K562 (cell line): ENCODE measurements around the gene ZAP70. TPM values are rescaled to one million over a fixed set of nuclear protein-coding genes. Genes with fewer than 3 reads are reported as not detected.

Experiments used
- ATAC-seq: fragments of 200-7000 bp; cut with Tn5 transposase; 3 replicates; pipeline ENCODE4 v1.9.1; 2020; ENCODE audit warnings: moderate library complexity
- BruUV-seq: library from RNA; stranded (reverse); fragments of 400-500 nt; replicated peaks from 2 replicates; lab custom pipeline; 2021; lab: Mats Ljungman, UMichigan
- CTCF ChIA-PET: fragments of 300-600 bp; formaldehyde crosslinking; extraction: SDS; loops from one replicate; lab custom pipeline; 2021; ENCODE audit warnings: low intra/inter-chr PET ratio; lab: Yijun Ruan, JAX
- POLR2A ChIA-PET: fragments of 300-600, 350-650 bp; sonication (Branson Sonifier 250); formaldehyde crosslinking; extraction: SDS; loops from one replicate; lab custom pipeline; 2021; ENCODE audit warnings: antibody characterized with exemption, inconsistent platforms; lab: Yijun Ruan, JAX
- DNase-seq, 4 experiments: peaks; one replicate each; pipeline versions ENCODE4 v3.0.0 to v3.0.0-alpha.2; 2011 to 2018; ENCODE audit warnings: low spot score in 3 of 4, mixed read lengths in 3 of 4; ENCODE audit errors: extremely low read depth in 1 of 4
- FAIRE-seq: peaks from 2 replicates; lab custom pipeline; 2011; peaks lifted over from hg19 to GRCh38; lab: Jason Lieb, UNC
- H2AFZ ChIP-seq: 2 replicates; pipeline ENCODE4 v1.6.0; 2011; ENCODE audit warnings: low read depth, low read length, control low read depth, inconsistent platforms
- H3K27ac ChIP-seq: fragments of 200-600 bp; 3 replicates; pipeline ENCODE4 v1.8.0; 2011; ENCODE audit warnings: low read depth, mild to moderate bottlenecking, control low read depth, inconsistent platforms, low read length, moderate library complexity, mixed read lengths; ENCODE audit errors: extremely low read depth
- H3K27me3 ChIP-seq, 2 experiments: fragments of 300-600 bp in 1 of 2; 2 replicates in 1 of 2; 3 replicates in 1 of 2; pipeline versions ENCODE4 v1.6.0 to v1.8.0; 2011; ENCODE audit warnings: inconsistent platforms in 2 of 2, low read length in 2 of 2, mild to moderate bottlenecking in 1 of 2, mixed read lengths in 1 of 2, moderate library complexity in 1 of 2; ENCODE audit not compliant: control insufficient read depth in 2 of 2, insufficient read depth in 2 of 2
- H3K36me3 ChIP-seq: fragments of 300-600 bp; 3 replicates; pipeline ENCODE4 v1.8.0; 2011; ENCODE audit warnings: mild to moderate bottlenecking, low read length, inconsistent platforms; ENCODE audit not compliant: control insufficient read depth, insufficient read depth
- H3K4me1 ChIP-seq, 2 experiments: fragments of 200-600 bp in 1 of 2; replicated peaks in 1 of 2; 2 replicates in 1 of 2; 3 replicates in 1 of 2; pipeline versions ENCODE4 v1.5.1 to v1.8.0; 2011; ENCODE audit warnings: inconsistent platforms in 2 of 2, low read length in 2 of 2, mild to moderate bottlenecking in 1 of 2, mixed read lengths in 1 of 2, moderate library complexity in 1 of 2; ENCODE audit not compliant: control insufficient read depth in 2 of 2, insufficient read depth in 2 of 2
- H3K4me2 ChIP-seq: 2 replicates; pipeline ENCODE4 v1.6.1; 2011; ENCODE audit warnings: low read length, control low read depth, inconsistent platforms, mixed read lengths; ENCODE audit not compliant: insufficient read depth
- H3K4me3 ChIP-seq: fragments of 200-600 bp; sonication (generic), shearing (Covaris generic); 2 replicates; pipeline ENCODE4 v1.5.1; 2016; ENCODE audit warnings: control low read depth, inconsistent platforms
- H3K79me2 ChIP-seq: fragments of 200-600 bp; 3 replicates; pipeline ENCODE4 v1.8.0; 2011; ENCODE audit warnings: low read length, inconsistent platforms; ENCODE audit not compliant: control insufficient read depth, insufficient read depth
- H3K9ac ChIP-seq, 2 experiments: 2 replicates each; pipeline versions ENCODE4 v1.6.0 to v1.6.1; 2011; ENCODE audit warnings: low read depth in 2 of 2, low read length in 2 of 2, control low read depth in 1 of 2, inconsistent platforms in 1 of 2, mild to moderate bottlenecking in 1 of 2, mixed read lengths in 1 of 2; ENCODE audit not compliant: insufficient read depth in 1 of 2
- H3K9me1 ChIP-seq: one replicate; pipeline ENCODE4 v1.6.0; 2011; ENCODE audit warnings: inconsistent platforms, mild to moderate bottlenecking, low read length, moderate library complexity; ENCODE audit not compliant: control insufficient read depth, insufficient read depth
- H3K9me3 ChIP-seq: replicated peaks from 2 replicates; pipeline ENCODE4 v1.5.1; 2011; ENCODE audit warnings: low read depth, low read length, inconsistent platforms; ENCODE audit not compliant: control insufficient read depth, insufficient read depth
- H4K20me1 ChIP-seq: replicated peaks from 2 replicates; pipeline ENCODE4 v1.6.1; 2011; ENCODE audit warnings: low read length, inconsistent platforms, mixed read lengths; ENCODE audit not compliant: control insufficient read depth, insufficient read depth
- EHMT2 ChIP-seq: fragments of 450-650 bp; IDR thresholded peaks from 2 replicates; pipeline ENCODE4 v1.6.1; 2018; ENCODE audit warnings: antibody characterized with exemption
- ESRRA ChIP-seq: fragments of 450-650 bp; IDR thresholded peaks from 2 replicates; pipeline ENCODE4 v1.6.1; 2014; ENCODE audit warnings: low read depth, mild to moderate bottlenecking, moderate library complexity, borderline replicate concordance
- HDAC1 ChIP-seq, 2 experiments: fragments of 450-650 bp; IDR thresholded peaks; 2 replicates each; pipeline ENCODE4 v1.6.1; 2016 to 2017; ENCODE audit warnings: inconsistent platforms in 1 of 2, mild to moderate bottlenecking in 1 of 2, moderate library complexity in 1 of 2
- HMGN3 ChIP-seq: IDR thresholded peaks from 2 replicates; pipeline ENCODE4 v1.6.1; 2011; ENCODE audit warnings: borderline replicate concordance, low read depth, mild to moderate bottlenecking, mixed read lengths, low read length; ENCODE audit not compliant: insufficient read length; ENCODE audit errors: extremely low read depth
- MCM7 ChIP-seq, 2 experiments: fragments of 450-650 bp; IDR thresholded peaks; 2 replicates each; pipeline ENCODE4 v1.6.1; 2016 to 2018
- MTF1 ChIP-seq: fragments of 250-450 bp; sonication (Bioruptor Pico); IDR thresholded peaks from 2 replicates; pipeline ENCODE4 v1.9.0; 2021; ENCODE audit warnings: moderate library complexity, mild to moderate bottlenecking, inconsistent platforms, borderline replicate concordance
- RBM25 ChIP-seq: fragments of 200-400 bp; formaldehyde crosslinking; IDR thresholded peaks from 2 replicates; pipeline ENCODE4 v1.6.1; 2018; ENCODE audit warnings: low read length, low read depth, moderate library complexity; ENCODE audit not compliant: severe bottlenecking
- TRIM25 ChIP-seq: fragments of 450-650 bp; IDR thresholded peaks from 2 replicates; pipeline ENCODE4 v1.7.0; 2016; ENCODE audit warnings: borderline replicate concordance
- ZBTB5 ChIP-seq: fragments of 450-650 bp; IDR thresholded peaks from 2 replicates; pipeline ENCODE4 v1.6.1; 2017; ENCODE audit warnings: antibody characterized with exemption
- ZNF143 ChIP-seq: sonication (generic); formaldehyde crosslinking; IDR thresholded peaks from 2 replicates; pipeline ENCODE4 v1.9.0; 2022; ENCODE audit warnings: mild to moderate bottlenecking, missing genetic modification reagents
- ZNF639 ChIP-seq, 2 experiments: fragments of 200-800 bp in 1 of 2; sonication (Bioruptor generic) in 1 of 2; sonication (generic) in 1 of 2; formaldehyde crosslinking in 1 of 2; IDR thresholded peaks in 1 of 2; conservative IDR thresholded peaks in 1 of 2; 2 replicates each; pipeline versions ENCODE4 v1.5.0 to v1.6.1; 2016 to 2020; ENCODE audit warnings: missing compliant biosample characterization in 1 of 2, missing genetic modification characterization in 1 of 2, missing genetic modification reagents in 1 of 2
- ZNF764 ChIP-seq: fragments of 250-450 bp; sonication (Bioruptor Pico); IDR thresholded peaks from 2 replicates; pipeline ENCODE4 v1.4.0; 2020; ENCODE audit warnings: low read depth, mild to moderate bottlenecking, moderate library complexity
- ZNF77 ChIP-seq: fragments of 250-450 bp; sonication (Bioruptor Pico); IDR thresholded peaks from 2 replicates; pipeline ENCODE4 v1.5.0; 2020
- ZNF785 ChIP-seq: fragments of 250-450 bp; sonication (Bioruptor Pico); IDR thresholded peaks from 2 replicates; pipeline ENCODE4 v1.4.0; 2020; ENCODE audit warnings: mild to moderate bottlenecking
- WGBS: fragments of 100-300 bp; shearing (Covaris generic); methylation state at CpG from one replicate; pipeline ENCODE4 v1.1.6; 2016; ENCODE audit warnings: low coverage, mixed read lengths; ENCODE audit not compliant: insufficient coverage; ENCODE audit errors: missing lambda C conversion rate; 5-methylcytosine and 5-hydroxymethylcytosine counted together
- in situ Hi-C: fragments of 300-500 bp; cut with MboI; formaldehyde crosslinking; loops from 4 replicates; pipeline ENCODE4 v1.15.0; 2018; ENCODE audit warnings: inconsistent platforms, mixed read lengths
- intact Hi-C: fragments of 100-400 bp; cut with micrococcal nuclease; formaldehyde crosslinking; loops from 2 replicates; pipeline ENCODE4 v1.14.2; 2022
- polyA plus RNA-seq, 8 experiments: library from polyadenylated mRNA; depleted of rRNA in 4 of 8; stranded (reverse) in 5 of 8; unstranded in 3 of 8; fragments of >200 nt; fragmentation: Nextera tagmentation in 2 of 8; fragmentation: Illumina TruSeq in 1 of 8; extraction: Ambion mirVana in 2 of 8; extraction: Trizol in 1 of 8; gene quantifications; 2 replicates each; pipeline versions ENCODE4 v1.2.1 to v1.2.3, GENCODE V29; 2011 to 2014; ENCODE audit warnings: inconsistent platforms in 1 of 8, missing spikeins in 1 of 8
- total RNA-seq, 7 experiments: library from RNA; depleted of rRNA in 6 of 7; stranded (reverse); fragments of >200 nt in 6 of 7; fragmentation: Illumina TruSeq in 2 of 7; extraction: Trizol in 2 of 7; gene quantifications; 2 replicates each; pipeline versions ENCODE4 v1.2.1 to v1.2.3, GENCODE V29; 2011 to 2021; ENCODE audit warnings: low replicate concordance in 1 of 7

The ZAP70 gene
- total and polyA plus RNA-seq, 9 of the 15 experiments (the other 6 are each of a cell fraction or from before 2014, with no cell fraction given): 0.06 to 0.80 (median 0.21) TPM; not detected in 1

- TF ChIP-seq ZNF639 (CRISPR knock-in tag; conservative IDR thresholded peaks at IDR 0.05 in 1 of 2, IDR thresholded peaks at IDR 0.05 in 1 of 2) (no peak), RBM25 (no peak), ESRRA (no peak), ZNF143 (CRISPR knock-in tag) (no peak), HDAC1 (IDR thresholded peaks at IDR 0.05) (no peak), ZNF764 (CRISPR knock-in tag) (no peak), HMGN3 (no peak), ZBTB5 (no peak), MCM7 (IDR thresholded peaks at IDR 0.05) (no peak), MTF1 (CRISPR knock-in tag) (no peak), ZNF77 (CRISPR knock-in tag) (no peak), TRIM25 (no peak), ZNF785 (CRISPR knock-in tag) (no peak), EHMT2 (no peak)
- peak overlapping the region in 1 of 2 experiments; percentile 42; a peak in 1 of 4 replicates for H3K9ac ChIP-seq
- in situ Hi-C loops: no loop called here
- H3K9me3 ChIP-seq: no peaks in the 10 kb centered on the region
- no peaks in the 10 kb centered on the region for H3K27me3 ChIP-seq
- peaks cover 58% of the 10 kb centered on the region; the same call in 2 of the 3 replicates for H3K36me3 ChIP-seq
- WGBS: 90% methylated on average over 18 of the region's 18 CpGs
- peaks cover 0 to 4% of the 10 kb centered on the region in 2 experiments; a peak in 1 of 5 replicates for H3K4me1 ChIP-seq
- CTCF ChIA-PET: no interaction called here
- intact Hi-C loops: no loop called here
- no TSS peak for BruUV-seq
- ATAC-seq: no peak
- H3K27ac ChIP-seq: no peak overlapping the region
- no peak for FAIRE-seq
- POLR2A ChIA-PET: no interaction called here
- no peak for DNase-seq
- no peak overlapping the region for H2AFZ ChIP-seq
- no peaks in the 10 kb centered on the region for H3K79me2 ChIP-seq
- no peaks in the 10 kb centered on the region for H4K20me1 ChIP-seq
- H3K4me3 ChIP-seq: no peak overlapping the region
- no peak overlapping the region for H3K4me2 ChIP-seq
- no peaks in the 10 kb centered on the region for H3K9me1 ChIP-seq
These were observed 43.7 kb downstream of the ZAP70 start for GRCh38 chr2:97757062-97757461.
